Activated B cell treated with CpG ODN at 0.5 μM for 24 hours (primary cell): ENCODE results near the gene TTLL6. TPM values are rescaled to one million over a fixed set of nuclear protein-coding genes. Genes with fewer than 3 reads are reported as not detected.
A peak's percentile ranks its signal among the peaks of the same experiment; 100 is the strongest.
"Not testable (repeated sequence)": the region's sequence is repeated elsewhere in the genome, so short reads cannot be mapped to it uniquely, and the experiment has no call there.

ENCODE experiments used
- ATAC-seq: fragments of 200-7000 bp; cut with Tn5 transposase; one replicate; pipeline ENCODE4 v1.10.0; 2021; ENCODE audit warnings: low read depth, mild to moderate bottlenecking, moderate library complexity
- CTCF ChIA-PET: fragments of 350-600 bp; sonication (Branson Sonifier 250); formaldehyde crosslinking; loops from one replicate; lab custom pipeline; 2021; ENCODE audit warnings: antibody characterized with exemption; lab: Charles Lee
- POLR2A ChIA-PET: fragments of 350-600 bp; sonication (Branson Sonifier 250); formaldehyde crosslinking; loops from one replicate; lab custom pipeline; 2021; ENCODE audit warnings: antibody characterized with exemption; lab: Charles Lee
- DNase-seq: peaks from one replicate; pipeline ENCODE4 v3.0.0; 2022
- H3K27ac Mint-ChIP-seq: one replicate; pipeline ENCODE4 v1.8.0; 2020; ENCODE audit warnings: mixed read lengths
- H3K27me3 Mint-ChIP-seq: one replicate; pipeline ENCODE4 v1.8.0; 2021; ENCODE audit warnings: mixed read lengths
- H3K36me3 Mint-ChIP-seq: one replicate; pipeline ENCODE4 v1.8.0; 2021; ENCODE audit warnings: low read depth, mixed read lengths
- H3K4me1 Mint-ChIP-seq: one replicate; pipeline ENCODE4 v1.8.0; 2021; ENCODE audit warnings: mixed read lengths
- H3K4me3 Mint-ChIP-seq: one replicate; pipeline ENCODE4 v1.8.0; 2020; ENCODE audit warnings: mild to moderate bottlenecking, mixed read lengths
- H3K9me3 Mint-ChIP-seq: one replicate; pipeline ENCODE4 v1.8.0; 2020; ENCODE audit warnings: mixed read lengths
- intact Hi-C: fragments of 100-400 bp; cut with micrococcal nuclease; formaldehyde crosslinking; loops from one replicate; pipeline ENCODE4 v1.15.1; 2024
- total RNA-seq: library from RNA; stranded (reverse); gene quantifications from 2 replicates; pipeline ENCODE4 v1.2.3, GENCODE V29; 2022
- TF ChIP-seq, protein P1 (sequence below): fragments of 200-600 bp; IDR thresholded peaks from one replicate; pipeline ENCODE4 v1.8.0; 2022; ENCODE audit warnings: antibody characterized with exemption, mild to moderate bottlenecking

The TTLL6 gene
- total RNA-seq, 1 donor from 2014 or later: not detected

DNA sequence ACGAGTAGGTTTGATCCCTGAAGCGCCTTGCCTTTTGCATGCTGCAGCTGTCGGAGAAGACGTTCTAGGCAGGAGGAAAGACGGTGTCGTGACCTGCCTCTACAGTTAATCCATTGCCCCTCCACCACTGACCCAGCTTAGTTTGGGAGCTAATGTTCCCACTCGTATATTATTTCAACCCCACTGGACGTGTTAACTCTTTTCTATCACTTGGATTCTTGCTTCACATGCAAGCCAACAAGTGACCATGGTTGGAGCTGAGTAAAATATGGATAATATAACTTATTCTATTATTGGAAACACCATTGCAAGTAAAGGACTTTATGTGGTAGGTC is 14.5 kb upstream of the TTLL6 start:
- no peaks in the 10 kb centered on the region for H3K9me3 Mint-ChIP-seq
- H3K27ac Mint-ChIP-seq: peak overlapping the region; percentile 79
- H3K36me3 Mint-ChIP-seq: peaks cover 5% of the 10 kb centered on the region
- TF ChIP-seq, protein P1, sequence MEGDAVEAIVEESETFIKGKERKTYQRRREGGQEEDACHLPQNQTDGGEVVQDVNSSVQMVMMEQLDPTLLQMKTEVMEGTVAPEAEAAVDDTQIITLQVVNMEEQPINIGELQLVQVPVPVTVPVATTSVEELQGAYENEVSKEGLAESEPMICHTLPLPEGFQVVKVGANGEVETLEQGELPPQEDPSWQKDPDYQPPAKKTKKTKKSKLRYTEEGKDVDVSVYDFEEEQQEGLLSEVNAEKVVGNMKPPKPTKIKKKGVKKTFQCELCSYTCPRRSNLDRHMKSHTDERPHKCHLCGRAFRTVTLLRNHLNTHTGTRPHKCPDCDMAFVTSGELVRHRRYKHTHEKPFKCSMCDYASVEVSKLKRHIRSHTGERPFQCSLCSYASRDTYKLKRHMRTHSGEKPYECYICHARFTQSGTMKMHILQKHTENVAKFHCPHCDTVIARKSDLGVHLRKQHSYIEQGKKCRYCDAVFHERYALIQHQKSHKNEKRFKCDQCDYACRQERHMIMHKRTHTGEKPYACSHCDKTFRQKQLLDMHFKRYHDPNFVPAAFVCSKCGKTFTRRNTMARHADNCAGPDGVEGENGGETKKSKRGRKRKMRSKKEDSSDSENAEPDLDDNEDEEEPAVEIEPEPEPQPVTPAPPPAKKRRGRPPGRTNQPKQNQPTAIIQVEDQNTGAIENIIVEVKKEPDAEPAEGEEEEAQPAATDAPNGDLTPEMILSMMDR: no peak
- peaks cover 47% of the 10 kb centered on the region for H3K4me1 Mint-ChIP-seq
- peak overlapping the region; percentile 99 for H3K4me3 Mint-ChIP-seq
- no peaks in the 10 kb centered on the region for H3K27me3 Mint-ChIP-seq
- DNase-seq (no peak), ATAC-seq (no peak)
- CTCF ChIA-PET: interaction anchor here (1.2 to 2.1 kb wide), 2 partner anchors 18 to 47 kb away, joined by 3 to 8 read pairs; no protein-coding TSS in a partner anchor
- POLR2A ChIA-PET: interaction anchor here (2.9 kb wide), 1 partner anchor 10 kb away, joined by 14 read pairs; no protein-coding TSS in a partner anchor
- intact Hi-C loops: loop anchor here (1.0 to 10.0 kb wide), 4 partner anchors 10 to 383 kb away; partner anchors contain the start of genes ABI3, ATP5MC1, GNGT2 and TTLL6

DNA sequence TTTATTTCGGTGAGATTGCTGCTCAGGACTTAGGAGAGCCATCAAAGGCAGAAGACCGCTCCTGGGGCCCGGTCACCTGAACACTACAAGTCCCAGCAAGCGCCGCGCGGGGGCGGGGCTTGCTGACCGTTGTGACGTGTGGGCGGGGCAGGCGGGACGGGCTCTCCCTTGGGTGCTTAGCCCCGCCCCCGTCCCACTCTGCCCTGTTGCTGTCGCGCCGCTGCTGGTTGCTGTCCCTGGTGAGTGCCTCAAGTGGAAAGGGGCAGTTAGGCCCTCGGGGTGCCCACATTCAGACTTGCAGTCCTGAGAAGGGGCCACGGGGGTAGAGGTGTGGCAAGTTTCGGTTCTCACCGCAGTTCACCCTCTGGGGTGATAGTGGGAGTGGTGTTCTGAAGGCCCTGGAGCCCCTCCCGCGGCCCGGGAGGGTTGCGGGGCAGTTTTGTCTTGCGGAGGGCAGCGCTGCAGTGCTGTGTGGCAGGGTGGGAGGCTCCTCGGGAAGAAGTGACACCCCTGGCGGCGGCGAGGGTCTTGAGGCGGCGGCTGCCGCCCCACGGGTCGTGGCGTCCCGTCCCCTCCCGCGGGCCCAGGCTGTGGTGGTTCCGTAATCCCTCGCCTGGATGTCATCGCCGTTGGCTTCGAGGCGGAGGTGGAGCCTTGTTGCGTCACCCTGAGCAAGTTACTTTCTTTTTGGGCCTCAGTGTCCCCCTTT is 14.0 kb upstream of the TTLL6 start, which contains the start of gene CALCOCO2:
Gene CALCOCO2, plus strand, starts transcription at position 196 of the 709 bp plus-strand sequence. CDS start 10,673 bp downstream, outside the sequence.
- H3K4me1 Mint-ChIP-seq: peaks cover 42% of the 10 kb centered on the region
- ChIA-PET CTCF (interaction anchor here (1.2 to 2.1 kb wide), 2 partner anchors 17 to 48 kb away, joined by 3 to 8 read pairs; no protein-coding TSS in a partner anchor), POLR2A (interaction anchor here (2.9 kb wide), 1 partner anchor 10 kb away, joined by 14 read pairs; no protein-coding TSS in a partner anchor)
- peak within 1 kb of the TSS; percentile 99 for H3K4me3 Mint-ChIP-seq
- peaks cover 5% of the 10 kb centered on the region for H3K36me3 Mint-ChIP-seq
- TF ChIP-seq, protein P1: no peak
- intact Hi-C loops: loop anchor here (1.0 to 10.0 kb wide), 4 partner anchors 10 to 384 kb away; partner anchors contain the start of genes ABI3, ATP5MC1, GNGT2 and TTLL6
- DNase-seq (peak; percentile 82), ATAC-seq (peak; percentile 96)
- H3K27me3 Mint-ChIP-seq: no peaks in the 10 kb centered on the region
- peak within 1 kb of the TSS; percentile 99 for H3K27ac Mint-ChIP-seq
- no peaks in the 10 kb centered on the region for H3K9me3 Mint-ChIP-seq

DNA sequence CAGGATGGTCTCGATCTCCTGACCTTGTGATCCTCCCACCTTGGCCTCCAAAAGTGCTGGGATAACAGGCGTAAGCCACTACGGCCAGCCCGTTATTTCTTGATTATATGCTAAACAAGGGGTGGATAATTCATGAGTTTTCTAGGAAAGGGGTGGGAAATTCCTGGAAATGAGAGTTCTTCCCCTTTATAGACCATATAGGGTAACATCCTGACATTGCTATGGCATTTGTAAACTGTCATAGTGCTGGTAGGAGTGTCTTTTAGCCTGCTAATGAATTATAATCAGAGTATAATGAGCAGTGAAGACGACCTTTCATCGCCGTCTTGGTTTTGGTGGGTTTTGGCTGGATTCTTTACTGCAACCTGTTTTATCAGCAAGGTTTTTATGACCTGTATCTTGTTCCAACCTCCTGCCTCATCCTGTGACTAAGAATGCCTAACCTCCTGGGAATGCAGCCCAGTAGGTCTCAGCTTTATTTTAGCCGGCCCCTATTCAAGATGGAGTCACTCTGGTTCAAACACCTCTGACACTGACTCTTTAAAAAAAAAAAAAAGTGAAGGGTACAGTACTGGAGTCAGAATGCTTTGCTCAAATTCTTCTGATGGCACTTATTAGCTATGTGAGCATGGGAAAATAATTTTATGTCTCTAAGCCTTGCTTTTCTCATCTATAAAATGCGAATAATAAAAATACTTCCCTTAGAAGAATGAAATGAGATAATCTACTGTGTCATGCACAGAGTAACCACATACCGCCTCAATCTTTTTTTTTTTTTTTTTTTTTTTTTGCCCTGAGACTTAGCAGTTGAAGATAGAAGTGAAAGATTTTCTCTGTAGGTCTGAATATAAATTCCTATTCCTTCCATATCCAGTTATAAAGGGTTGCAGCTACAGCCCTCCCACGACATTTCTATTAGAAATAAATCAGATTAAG is 8.7 kb upstream of the TTLL6 start:
- no peaks in the 10 kb centered on the region for H3K36me3 Mint-ChIP-seq
- H3K4me3 Mint-ChIP-seq: no peak overlapping the region
- no peaks in the 10 kb centered on the region for H3K9me3 Mint-ChIP-seq
- intact Hi-C loops: no loop called here
- POLR2A ChIA-PET: no interaction called here
- peaks cover 15% of the 10 kb centered on the region for H3K27me3 Mint-ChIP-seq
- peaks cover 1% of the 10 kb centered on the region for H3K4me1 Mint-ChIP-seq
- DNase-seq (no peak), ATAC-seq (no peak)
- H3K27ac Mint-ChIP-seq: no peak overlapping the region
- CTCF ChIA-PET: interaction anchor here (0.6 kb wide), 1 partner anchor 53 kb away, joined by 3 read pairs; no protein-coding TSS in a partner anchor
- TF ChIP-seq, protein P1: no peak

DNA sequence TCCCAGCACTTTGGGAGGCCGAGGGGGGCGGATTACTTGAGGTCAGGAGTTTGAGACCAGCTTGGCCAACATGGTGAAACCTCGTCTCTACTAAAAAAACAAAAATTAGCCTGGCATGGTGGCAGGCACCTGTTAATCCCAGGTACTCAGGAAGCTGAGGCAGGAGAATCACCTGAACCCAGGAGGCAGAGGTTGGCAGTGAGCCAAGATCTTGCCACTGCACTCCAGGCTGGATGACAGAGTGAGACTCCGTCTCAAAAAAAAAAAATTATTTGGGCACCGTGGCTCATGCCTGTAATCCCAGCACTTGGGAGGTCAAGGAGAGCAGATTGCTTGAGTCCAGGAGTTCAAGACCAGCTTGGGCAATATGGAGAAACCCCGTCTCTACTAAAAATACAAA is 3.9 kb upstream of the TTLL6 start:
- POLR2A ChIA-PET, DNase-seq, H3K4me3 Mint-ChIP-seq, intact Hi-C loops, ATAC-seq, H3K9me3 Mint-ChIP-seq, H3K27ac Mint-ChIP-seq, CTCF ChIA-PET, H3K36me3 Mint-ChIP-seq: not testable (repeated sequence)
- Mint-ChIP-seq H3K27me3 (peaks cover 26% of the 10 kb centered on the region), H3K4me1 (peaks cover 16% of the 10 kb centered on the region)

DNA sequence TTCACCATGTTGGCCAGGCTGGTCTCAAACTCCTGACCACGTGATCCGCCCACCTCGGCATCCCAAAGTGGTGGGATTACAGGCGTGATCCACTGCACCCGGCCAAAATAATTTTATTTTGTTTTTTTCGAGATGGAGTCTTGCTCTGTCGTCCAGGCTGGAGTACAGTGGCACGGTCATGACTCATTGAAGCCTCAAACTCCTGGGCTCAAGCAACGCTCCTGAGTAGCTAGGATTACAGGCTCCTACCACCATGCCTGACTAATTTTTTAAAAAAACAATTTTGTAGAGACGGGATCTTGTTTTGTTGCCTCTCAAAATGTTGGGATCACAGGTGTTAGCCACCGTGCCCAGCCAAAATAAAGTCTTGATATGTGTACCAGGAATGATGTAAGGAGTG is 2.4 kb upstream of the TTLL6 start:
- Mint-ChIP-seq H3K9me3 (no peaks in the 10 kb centered on the region), H3K4me3 (no peak overlapping the region), H3K4me1 (peaks cover 18% of the 10 kb centered on the region), H3K27me3 (peaks cover 27% of the 10 kb centered on the region), H3K27ac (no peak overlapping the region), H3K36me3 (no peaks in the 10 kb centered on the region)
- DNase-seq: no peak
- POLR2A ChIA-PET: no interaction called here
- CTCF ChIA-PET: interaction anchor here (1.5 to 18.2 kb wide), 2 partner anchors 16 to 63 kb away, joined by 3 to 379 read pairs; no protein-coding TSS in a partner anchor
- ATAC-seq: no peak
- TF ChIP-seq, protein P1: no peak
- intact Hi-C loops: no loop called here
